GM12865 (cell line): ENCODE measurements around the gene CFAP54.

Source experiments
- DNase-seq: peaks from one replicate; pipeline ENCODE4 v3.0.0; 2010; ENCODE audit warnings: low read depth
- H3K4me3 ChIP-seq: 2 replicates; pipeline ENCODE4 v1.5.1; 2011; ENCODE audit warnings: mild to moderate bottlenecking, low read depth, low read length, control low read depth
- CTCF ChIP-seq: IDR thresholded peaks from 2 replicates; pipeline ENCODE4 v1.5.1; 2011; ENCODE audit warnings: low read length, control low read depth, low read depth, inconsistent platforms; ENCODE audit not compliant: insufficient read depth; ENCODE audit errors: missing control alignments

CFAP54 gene

GRCh38 chr12:96828169-96828789, 338.9 kb downstream of the CFAP54 start:
- H3K4me3 ChIP-seq, result no peak overlapping the region
- TF ChIP-seq CTCF, result no peak
- no peak for DNase-seq

- H3K4me3 ChIP-seq, result no peak overlapping the region
- TF ChIP-seq CTCF, result no peak
- DNase-seq, result no peak
Measured at GRCh38 chr12:96829354-96829753, 340.0 kb downstream of the CFAP54 start.

- no peak for TF ChIP-seq CTCF
- DNase-seq, result no peak
- H3K4me3 ChIP-seq, result no peak overlapping the region
Measured at GRCh38 chr12:96831346-96831745, 342.0 kb downstream of the CFAP54 start.

- H3K4me3 ChIP-seq, result no peak overlapping the region
- TF ChIP-seq CTCF, result no peak
- DNase-seq, result no peak
Measured at GRCh38 chr12:96846293-96846692, 356.9 kb downstream of the CFAP54 start.

- no peak overlapping the region for H3K4me3 ChIP-seq
- no peak for DNase-seq
- no peak for TF ChIP-seq CTCF
Measured at GRCh38 chr12:96850676-96851075, 361.3 kb downstream of the CFAP54 start.

GRCh38 chr12:96858162-96858561, 368.8 kb downstream of the CFAP54 start:
- H3K4me3 ChIP-seq, result no peak overlapping the region
- TF ChIP-seq CTCF, result no peak
- no peak for DNase-seq

GRCh38 chr12:96861656-96862055, 372.3 kb downstream of the CFAP54 start:
- no peak for TF ChIP-seq CTCF
- H3K4me3 ChIP-seq, result no peak overlapping the region
- no peak for DNase-seq
